Keratinocyte (primary cell): ENCODE measurements around the gene PCNT. TPM values are rescaled to one million over a fixed set of nuclear protein-coding genes. Genes with fewer than 3 reads are reported as not detected.

Experiments used
- DNase-seq: peaks from one replicate; pipeline ENCODE4 v3.0.0-alpha.2; 2011; ENCODE audit warnings: low read depth, missing footprints, low spot score
- FAIRE-seq: peaks from 2 replicates; lab custom pipeline; 2011; peaks lifted over from hg19 to GRCh38; lab: Jason Lieb, UNC
- H2AFZ ChIP-seq: 2 replicates; pipeline ENCODE4 v1.6.0; 2012; ENCODE audit warnings: low read length, control low read depth, inconsistent platforms; ENCODE audit not compliant: control insufficient read depth
- H3K27ac ChIP-seq: 2 replicates; pipeline ENCODE4 v1.5.1; 2011; ENCODE audit warnings: low read length; ENCODE audit not compliant: control insufficient read depth, insufficient read depth
- H3K27me3 ChIP-seq: 3 replicates; pipeline ENCODE4 v1.6.0; 2011; ENCODE audit warnings: low read length; ENCODE audit not compliant: control insufficient read depth, insufficient read depth; ENCODE audit errors: extremely low read depth
- H3K36me3 ChIP-seq, 2 experiments: 2 replicates in 1 of 2; 3 replicates in 1 of 2; pipeline ENCODE4 v1.5.1; 2011; ENCODE audit warnings: low read length in 2 of 2, mild to moderate bottlenecking in 1 of 2; ENCODE audit not compliant: control insufficient read depth in 2 of 2, insufficient read depth in 2 of 2; ENCODE audit errors: extremely low read depth in 1 of 2
- H3K4me1 ChIP-seq: 3 replicates; pipeline ENCODE4 v1.5.1; 2011; ENCODE audit warnings: low read length; ENCODE audit not compliant: control insufficient read depth, insufficient read depth; ENCODE audit errors: extremely low read depth
- H3K4me2 ChIP-seq: 3 replicates; pipeline ENCODE4 v1.6.0; 2011; ENCODE audit warnings: low read depth, low read length; ENCODE audit not compliant: control insufficient read depth, insufficient read depth; ENCODE audit errors: extremely low read depth
- H3K4me3 ChIP-seq, 3 experiments: fragments of 200-600 bp in 1 of 3; sonication (generic) in 1 of 3; 2 replicates in 2 of 3; 3 replicates in 1 of 3; pipeline ENCODE4 v1.5.1; 2011 to 2016; ENCODE audit warnings: low read length in 3 of 3, mild to moderate bottlenecking in 3 of 3, control low read depth in 2 of 3, inconsistent platforms in 1 of 3, low read depth in 1 of 3, mixed read lengths in 1 of 3, mixed run types in 1 of 3, moderate library complexity in 1 of 3; ENCODE audit not compliant: control insufficient read depth in 2 of 3, insufficient read depth in 2 of 3; ENCODE audit errors: extremely low read depth in 1 of 3
- H3K79me2 ChIP-seq: 2 replicates; pipeline ENCODE4 v1.6.0; 2012; ENCODE audit warnings: low read length; ENCODE audit not compliant: control insufficient read depth, insufficient read depth
- H3K9ac ChIP-seq: 3 replicates; pipeline ENCODE4 v1.6.0; 2011; ENCODE audit warnings: low read length; ENCODE audit not compliant: control insufficient read depth, insufficient read depth; ENCODE audit errors: extremely low read depth
- H3K9me1 ChIP-seq: 3 replicates; pipeline ENCODE4 v1.6.0; 2011; ENCODE audit warnings: low read length; ENCODE audit not compliant: control insufficient read depth, insufficient read depth; ENCODE audit errors: extremely low read depth
- H3K9me3 ChIP-seq: 2 replicates; pipeline ENCODE4 v1.5.1; 2012; ENCODE audit warnings: low read depth, low read length; ENCODE audit not compliant: control insufficient read depth
- H4K20me1 ChIP-seq: 3 replicates; pipeline ENCODE4 v1.6.0; 2011; ENCODE audit warnings: low read length; ENCODE audit not compliant: control insufficient read depth, insufficient read depth; ENCODE audit errors: extremely low read depth
- EZH2 ChIP-seq: IDR thresholded peaks from one replicate; pipeline ENCODE4 v1.6.1; 2012; ENCODE audit warnings: inconsistent platforms, mild to moderate bottlenecking, low read length, moderate library complexity
- dilution Hi-C: fragments of 300-500 bp; cut with MboI; formaldehyde crosslinking; loops from one replicate; pipeline ENCODE4 v1.7.0; 2020; ENCODE audit warnings: low sequenced_read_pairs; ENCODE audit not compliant: extremely low pct_ligation_motif_present
- polyA plus RNA-seq, 5 experiments: library from polyadenylated mRNA; depleted of rRNA in 3 of 5; stranded (reverse) in 3 of 5; stranded (forward) in 1 of 5; unstranded in 1 of 5; fragments of >200 nt; gene quantifications; 1 replicate in 1 of 5; 2 replicates in 3 of 5; 3 replicates in 1 of 5; pipeline versions ENCODE4 v1.2.1 to v1.2.3, GENCODE V29; 2011 to 2012; ENCODE audit warnings: missing spikeins in 2 of 5, low read depth in 1 of 5, low replicate concordance in 1 of 5
- TF ChIP-seq, protein P1 (sequence below), 3 experiments: IDR thresholded peaks in 1 of 3; conservative IDR thresholded peaks in 1 of 3; optimal IDR thresholded peaks in 1 of 3; 2 replicates in 2 of 3; 3 replicates in 1 of 3; pipeline versions ENCODE3 to v1.5.1; 2011; ENCODE audit warnings: low read length in 3 of 3, mild to moderate bottlenecking in 3 of 3, moderate library complexity in 2 of 3, control low read depth in 1 of 3, inconsistent platforms in 1 of 3; ENCODE audit not compliant: insufficient read depth in 2 of 3; ENCODE audit errors: extremely low read depth in 1 of 3

PCNT gene
- polyA plus RNA-seq, 1 donor (not counting 4 experiments of a cell fraction or from before 2014, with no cell fraction given): 9.8 TPM

DNA sequence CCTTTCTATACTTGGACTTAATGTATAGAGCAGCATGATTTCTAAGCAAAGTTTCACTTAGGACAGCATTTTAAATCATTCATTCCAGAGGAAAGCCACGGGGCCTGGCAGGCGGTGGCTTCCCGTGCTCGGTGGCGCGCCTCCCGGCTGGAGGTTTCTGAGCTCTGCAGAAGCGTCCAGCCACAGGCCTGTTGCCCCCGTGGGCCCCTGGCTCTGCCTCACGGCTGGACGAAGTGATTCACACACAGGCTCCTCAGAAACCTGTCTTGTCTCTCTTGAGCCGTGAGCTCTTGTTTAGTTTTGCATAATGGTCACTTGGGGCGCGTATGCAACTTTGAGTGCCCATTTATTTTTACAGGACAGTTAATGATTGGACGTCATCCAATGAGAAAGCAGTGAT, 112.7 kb downstream of the PCNT start:
- H3K4me2 ChIP-seq: no peak overlapping the region
- DNase-seq (no peak), FAIRE-seq (no peak)
- H3K36me3 ChIP-seq: peaks cover 16 to 35% of the 10 kb centered on the region in 2 experiments
- dilution Hi-C loops: no loop called here
- H3K27me3 ChIP-seq: no peaks in the 10 kb centered on the region
- no peak overlapping the region for H3K27ac ChIP-seq
- TF ChIP-seq EZH2: no peak
- TF ChIP-seq, protein P1, sequence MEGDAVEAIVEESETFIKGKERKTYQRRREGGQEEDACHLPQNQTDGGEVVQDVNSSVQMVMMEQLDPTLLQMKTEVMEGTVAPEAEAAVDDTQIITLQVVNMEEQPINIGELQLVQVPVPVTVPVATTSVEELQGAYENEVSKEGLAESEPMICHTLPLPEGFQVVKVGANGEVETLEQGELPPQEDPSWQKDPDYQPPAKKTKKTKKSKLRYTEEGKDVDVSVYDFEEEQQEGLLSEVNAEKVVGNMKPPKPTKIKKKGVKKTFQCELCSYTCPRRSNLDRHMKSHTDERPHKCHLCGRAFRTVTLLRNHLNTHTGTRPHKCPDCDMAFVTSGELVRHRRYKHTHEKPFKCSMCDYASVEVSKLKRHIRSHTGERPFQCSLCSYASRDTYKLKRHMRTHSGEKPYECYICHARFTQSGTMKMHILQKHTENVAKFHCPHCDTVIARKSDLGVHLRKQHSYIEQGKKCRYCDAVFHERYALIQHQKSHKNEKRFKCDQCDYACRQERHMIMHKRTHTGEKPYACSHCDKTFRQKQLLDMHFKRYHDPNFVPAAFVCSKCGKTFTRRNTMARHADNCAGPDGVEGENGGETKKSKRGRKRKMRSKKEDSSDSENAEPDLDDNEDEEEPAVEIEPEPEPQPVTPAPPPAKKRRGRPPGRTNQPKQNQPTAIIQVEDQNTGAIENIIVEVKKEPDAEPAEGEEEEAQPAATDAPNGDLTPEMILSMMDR (optimal IDR thresholded peaks at IDR 0.05 in 1 of 3, IDR thresholded peaks at IDR 0.05 in 1 of 3, conservative IDR thresholded peaks at IDR 0.05 in 1 of 3; ENCODE audit: extremely low read depth in 1 of 3, insufficient read depth in 2 of 3, low read length in 3 of 3): no peak
- H3K9me3 ChIP-seq: no peaks in the 10 kb centered on the region
- H3K4me1 ChIP-seq: no peaks in the 10 kb centered on the region
- H3K79me2 ChIP-seq: no peaks in the 10 kb centered on the region
- H3K9me1 ChIP-seq: no peaks in the 10 kb centered on the region
- H3K9ac ChIP-seq: no peak overlapping the region
- no peak overlapping the region for H2AFZ ChIP-seq
- no peaks in the 10 kb centered on the region for H4K20me1 ChIP-seq
- no peak overlapping the region for H3K4me3 ChIP-seq

DNA sequence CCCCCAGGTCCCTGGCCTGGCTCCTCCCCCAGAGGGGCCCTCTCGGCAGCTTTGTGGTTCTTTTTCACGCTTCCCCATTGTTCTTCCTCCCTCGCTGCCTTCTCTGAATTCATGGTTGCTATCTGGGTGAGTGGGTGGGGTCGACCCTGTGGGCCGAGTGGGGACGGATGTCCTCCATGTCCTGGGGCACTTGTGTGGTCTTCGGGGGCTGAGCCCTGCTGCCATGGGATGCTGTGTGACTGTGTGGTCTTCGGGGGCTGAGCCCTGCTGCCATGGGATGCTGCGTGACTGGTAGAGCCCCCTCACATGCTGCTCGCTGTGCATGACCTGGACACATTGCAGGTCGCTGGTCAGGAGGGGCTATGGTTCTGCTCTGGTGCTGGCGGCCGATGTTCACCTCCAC, 113.1 kb downstream of the PCNT start:
- H3K27me3 ChIP-seq: no peaks in the 10 kb centered on the region
- no peaks in the 10 kb centered on the region for H4K20me1 ChIP-seq
- no peaks in the 10 kb centered on the region for H3K79me2 ChIP-seq
- no peak overlapping the region for H3K4me3 ChIP-seq
- dilution Hi-C loops: no loop called here
- no peak overlapping the region for H3K9ac ChIP-seq
- H3K9me1 ChIP-seq: no peaks in the 10 kb centered on the region
- no peak overlapping the region for H2AFZ ChIP-seq
- FAIRE-seq (no peak), DNase-seq (no peak)
- H3K4me1 ChIP-seq: no peaks in the 10 kb centered on the region
- no peaks in the 10 kb centered on the region for H3K9me3 ChIP-seq
- peaks cover 15 to 33% of the 10 kb centered on the region in 2 experiments for H3K36me3 ChIP-seq
- H3K4me2 ChIP-seq: no peak overlapping the region
- no peak overlapping the region for H3K27ac ChIP-seq
- TF ChIP-seq EZH2: no peak
- TF ChIP-seq, protein P1 (optimal IDR thresholded peaks at IDR 0.05 in 1 of 3, IDR thresholded peaks at IDR 0.05 in 1 of 3, conservative IDR thresholded peaks at IDR 0.05 in 1 of 3; ENCODE audit: extremely low read depth in 1 of 3, insufficient read depth in 2 of 3, low read length in 3 of 3): no peak
